ENCODE results near the gene GRID2IP. TPM values are rescaled to one million over a fixed set of nuclear protein-coding genes. Genes with fewer than 3 reads are reported as not detected.

Gene GRID2IP
- total and polyA plus RNA-seq, 2 of the 13 experiments (the other 11 are each of a cell fraction or from before 2014, with no cell fraction given): 0.03 TPM; not detected in 1

DNA sequence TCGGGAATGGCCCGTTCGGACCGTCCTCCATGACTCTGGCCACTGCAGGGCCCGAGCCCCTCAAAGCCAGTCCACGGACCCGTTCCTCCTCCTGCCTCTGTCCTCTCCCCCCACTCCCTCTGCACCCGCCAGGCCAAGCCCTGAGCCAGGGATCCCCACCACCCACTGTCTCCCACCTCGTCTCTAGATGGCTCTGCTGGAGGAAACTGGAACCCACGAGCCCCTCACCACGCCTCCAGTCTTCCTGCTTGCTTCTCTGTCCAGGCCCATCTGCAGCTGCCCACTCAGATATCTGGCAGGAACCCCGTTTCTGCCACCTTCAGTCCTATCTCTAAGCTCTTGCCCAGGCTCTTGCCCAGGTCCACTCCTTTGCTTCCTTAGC lies 24.3 kb downstream of the GRID2IP start:
- POLR2A ChIA-PET: interaction anchor here (0.6 kb wide), 1 partner anchor 32 kb away, joined by 3 read pairs; no protein-coding TSS in a partner anchor
- Histone ChIP-seq H3K9me3 (ENCODE audit: low read length) (no peaks in the 10 kb centered on the region), H3K27ac (ENCODE audit: extremely low read length, insufficient read depth, low read length) (no peak overlapping the region), H3K79me2 (ENCODE audit: insufficient read depth, low read length) (no peaks in the 10 kb centered on the region), H3K27me3 (ENCODE audit: control insufficient read depth in 1 of 2, insufficient read depth in 2 of 2, low read length in 2 of 2) (peaks cover 12 to 54% of the 10 kb centered on the region in 2 experiments), H3K9ac (ENCODE audit: insufficient read depth, low read depth, low read length) (peak overlapping the region; percentile 43; the same call in 1 of the 2 replicates), H4K20me1 (ENCODE audit: insufficient read depth, low read length) (no peaks in the 10 kb centered on the region), H3K4me2 (ENCODE audit: low read depth, low read length) (peak overlapping the region; percentile 80), H3K4me1 (ENCODE audit: insufficient read depth, low read length) (peaks cover 35% of the 10 kb centered on the region), H2AFZ (ENCODE audit: low read length) (no peak overlapping the region), H3K36me3 (replicated peaks in 1 of 2; ENCODE audit: control insufficient read depth in 1 of 2, insufficient read depth in 2 of 2, low read length in 2 of 2) (no peaks in the 10 kb centered on the region), H3K4me3 (replicated peaks in 1 of 3; ENCODE audit: insufficient read depth in 1 of 3, low read depth in 2 of 3, low read length in 3 of 3) (peak overlapping the region; percentile 35 to 71 (median 40); a peak in 4 of 6 replicates)
- CTCF ChIA-PET (ENCODE audit: low intra/inter-chr PET ratio, low total read pairs): interaction anchor here (1.5 kb wide), 1 partner anchor 63 kb away, joined by 3 read pairs; the partner anchor contains the start of gene INTS15
- FAIRE-seq (no peak), ATAC-seq (peak; percentile 3; the same call in 2 of the 3 replicates), DNase-seq (ENCODE audit: low spot score) (no peak)
- BruUV-seq (replicated peaks): no TSS peak
- in situ Hi-C loops (cut with HindIII; ENCODE audit: extremely low pct_ligation_motif_present, low pct_unique_long_range_greater_than_20kb) (no loop called here), intact Hi-C loops (cut with micrococcal nuclease; ENCODE audit: unreplicated experiment) (no loop called here)
- TF ChIP-seq ZNF883 (CRISPR knock-in tag; IDR thresholded peaks at IDR 0.05; ENCODE audit: not compliant biosample characterization): peak; percentile 10
- TF ChIP-seq, protein P1, sequence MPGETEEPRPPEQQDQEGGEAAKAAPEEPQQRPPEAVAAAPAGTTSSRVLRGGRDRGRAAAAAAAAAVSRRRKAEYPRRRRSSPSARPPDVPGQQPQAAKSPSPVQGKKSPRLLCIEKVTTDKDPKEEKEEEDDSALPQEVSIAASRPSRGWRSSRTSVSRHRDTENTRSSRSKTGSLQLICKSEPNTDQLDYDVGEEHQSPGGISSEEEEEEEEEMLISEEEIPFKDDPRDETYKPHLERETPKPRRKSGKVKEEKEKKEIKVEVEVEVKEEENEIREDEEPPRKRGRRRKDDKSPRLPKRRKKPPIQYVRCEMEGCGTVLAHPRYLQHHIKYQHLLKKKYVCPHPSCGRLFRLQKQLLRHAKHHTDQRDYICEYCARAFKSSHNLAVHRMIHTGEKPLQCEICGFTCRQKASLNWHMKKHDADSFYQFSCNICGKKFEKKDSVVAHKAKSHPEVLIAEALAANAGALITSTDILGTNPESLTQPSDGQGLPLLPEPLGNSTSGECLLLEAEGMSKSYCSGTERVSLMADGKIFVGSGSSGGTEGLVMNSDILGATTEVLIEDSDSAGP (CRISPR knock-in tag; IDR thresholded peaks at IDR 0.05; ENCODE audit: borderline replicate concordance): 0 out of 2 replicates have a peak, but pooled peaks have one; percentile 17
- TF ChIP-seq ATAD3A (CRISPR knock-in tag; IDR thresholded peaks at IDR 0.05): no peak
- TF ChIP-seq CAMTA2 (CRISPR knock-in tag; IDR thresholded peaks at IDR 0.05; ENCODE audit: borderline replicate concordance): no peak
- no peak for TF ChIP-seq ZBTB8A (CRISPR knock-in tag; IDR thresholded peaks at IDR 0.05; ENCODE audit: borderline replicate concordance, low read depth)
- 13% methylated on average over 9 of the region's 12 CpGs for WGBS (ENCODE audit: low lambda C conversion rate)
